SU-DHL-6 (cell line): ENCODE measurements around the gene STK38L.

Experiments
- H2AFZ ChIP-seq: fragments of 200-600 bp; sonication (generic); 2 replicates; pipeline ENCODE4 v1.6.1; 2014; ENCODE audit warnings: low read depth, mild to moderate bottlenecking, moderate library complexity, mixed read lengths, antibody characterized with exemption, low read length; ENCODE audit not compliant: severe bottlenecking
- H3F3A ChIP-seq: fragments of 200-600 bp; shearing (Covaris generic); 2 replicates; pipeline ENCODE4 v1.6.0; 2016; ENCODE audit warnings: antibody characterized with exemption, mild to moderate bottlenecking; ENCODE audit not compliant: insufficient read depth
- H3K27ac ChIP-seq: fragments of 200-600 bp; sonication (generic); 2 replicates; pipeline ENCODE4 v1.5.1; 2016; ENCODE audit warnings: low read depth, mild to moderate bottlenecking, low read length, moderate library complexity, mixed read lengths
- H3K27me3 ChIP-seq: fragments of 200-600 bp; sonication (generic), shearing (Covaris generic); 2 replicates; pipeline ENCODE4 v1.6.0; 2014; ENCODE audit warnings: mild to moderate bottlenecking, low read length
- H3K36me3 ChIP-seq: fragments of 200-600 bp; sonication (generic); 2 replicates; pipeline ENCODE4 v1.6.1; 2014; ENCODE audit warnings: mild to moderate bottlenecking, low read length, mixed read lengths
- H3K4me2 ChIP-seq: fragments of 300-600, 200-600 bp; shearing (Covaris generic), sonication (generic); 2 replicates; pipeline ENCODE4 v1.6.0; 2014; ENCODE audit warnings: low read length, low read depth, mild to moderate bottlenecking; ENCODE audit not compliant: poor library complexity, severe bottlenecking
- H3K4me3 ChIP-seq: fragments of 200-600 bp; sonication (generic); 2 replicates; pipeline ENCODE4 v1.5.1; 2014; ENCODE audit warnings: antibody characterized with exemption, low read length, mild to moderate bottlenecking, mixed read lengths; ENCODE audit not compliant: insufficient read depth, poor library complexity, severe bottlenecking
- H3K79me2 ChIP-seq: fragments of 200-600 bp; sonication (generic); 2 replicates; pipeline ENCODE4 v1.6.1; 2014; ENCODE audit warnings: mild to moderate bottlenecking, low read length, moderate library complexity; ENCODE audit not compliant: insufficient read depth
- H3K9ac ChIP-seq: fragments of 200-600 bp; sonication (generic); 2 replicates; pipeline ENCODE4 v1.7.0; 2014; ENCODE audit warnings: mild to moderate bottlenecking, low read length
- H3K9me2 ChIP-seq: fragments of 200-600 bp; sonication (generic); replicated peaks from 2 replicates; pipeline ENCODE4 v1.6.1; 2014; ENCODE audit warnings: low read length; ENCODE audit not compliant: insufficient read depth
- H3K9me3 ChIP-seq: fragments of 200-600 bp; sonication (generic); 2 replicates; pipeline ENCODE4 v1.6.1; 2014; ENCODE audit warnings: low read length, mixed read lengths; ENCODE audit not compliant: insufficient read depth
- H4K20me1 ChIP-seq: fragments of 200-600 bp; sonication (generic); 2 replicates; pipeline ENCODE4 v1.6.1; 2014; ENCODE audit warnings: low read depth, mild to moderate bottlenecking, antibody characterized with exemption, low read length, moderate library complexity, mixed read lengths
- CTCF ChIP-seq: fragments of 200-600 bp; sonication (generic); IDR thresholded peaks from one replicate; pipeline ENCODE4 v1.5.1; 2017; ENCODE audit warnings: antibody characterized with exemption, mild to moderate bottlenecking, low read length, moderate library complexity; ENCODE audit not compliant: insufficient read depth, poor library complexity, severe bottlenecking
- EZH2phosphoT487 ChIP-seq: fragments of 200-600 bp; sonication (generic), shearing (Covaris generic); conservative IDR thresholded peaks from 2 replicates; pipeline ENCODE4 v1.6.1; 2018; ENCODE audit warnings: mild to moderate bottlenecking, antibody characterized with exemption, low read length, moderate library complexity, mixed read lengths

STK38L gene

GRCh38 chr12:27338473-27338872 is 94.4 kb downstream of the STK38L start:
- Histone ChIP-seq H3K27ac (no peak overlapping the region), H3K27me3 (no peaks in the 10 kb centered on the region), H3K9me3 (no peaks in the 10 kb centered on the region), H3K4me2 (no peak overlapping the region), H4K20me1 (no peaks in the 10 kb centered on the region), H3K79me2 (no peaks in the 10 kb centered on the region), H3K36me3 (no peaks in the 10 kb centered on the region), H3K4me3 (no peak overlapping the region), H2AFZ (no peak overlapping the region), H3K9me2 (no peaks in the 10 kb centered on the region), H3F3A (peaks cover 6% of the 10 kb centered on the region; the same call in 1 of the 2 replicates), H3K9ac (no peak overlapping the region)
- no peak for TF ChIP-seq CTCF
- TF ChIP-seq EZH2phosphoT487 = no peak

GRCh38 chr12:27340971-27341370 is 96.9 kb downstream of the STK38L start:
- Histone ChIP-seq H3K27ac (no peak overlapping the region), H3K4me3 (no peak overlapping the region), H2AFZ (no peak overlapping the region), H3K4me2 (no peak overlapping the region), H3K9me3 (no peaks in the 10 kb centered on the region), H3K79me2 (no peaks in the 10 kb centered on the region), H3K36me3 (no peaks in the 10 kb centered on the region), H3F3A (no peaks in the 10 kb centered on the region), H4K20me1 (no peaks in the 10 kb centered on the region), H3K9ac (no peak overlapping the region), H3K27me3 (no peaks in the 10 kb centered on the region), H3K9me2 (no peaks in the 10 kb centered on the region)
- TF ChIP-seq CTCF (no peak), EZH2phosphoT487 (no peak)

- H2AFZ ChIP-seq = no peak overlapping the region
- H3K9me3 ChIP-seq = no peaks in the 10 kb centered on the region
- no peaks in the 10 kb centered on the region for H3K27me3 ChIP-seq
- H3K36me3 ChIP-seq = no peaks in the 10 kb centered on the region
- H3K4me3 ChIP-seq = no peak overlapping the region
- no peaks in the 10 kb centered on the region for H4K20me1 ChIP-seq
- H3K79me2 ChIP-seq = no peaks in the 10 kb centered on the region
- no peak overlapping the region for H3K27ac ChIP-seq
- H3F3A ChIP-seq = no peaks in the 10 kb centered on the region
- H3K4me2 ChIP-seq = no peak overlapping the region
- no peak overlapping the region for H3K9ac ChIP-seq
- no peaks in the 10 kb centered on the region for H3K9me2 ChIP-seq
- TF ChIP-seq EZH2phosphoT487 (no peak), CTCF (no peak)
Measured at GRCh38 chr12:27342536-27342935, 98.5 kb downstream of the STK38L start.
